ENCODE results near the gene AAGAB.
A peak's percentile ranks its signal among the peaks of the same experiment; 100 is the strongest.
"Not testable (repeated sequence)": the region's sequence is repeated elsewhere in the genome, so short reads cannot be mapped to it uniquely, and the experiment has no call there.

AAGAB gene

GRCh38 chr15:67254238-67255175, at the start of gene AAGAB, which contains the start of gene IQCH:
Gene AAGAB (minus strand): TSS chr15:67254661. CDS start chr15:67254631, 30 bp downstream.
Gene IQCH (plus strand): TSS chr15:67254786. CDS start chr15:67254897, 111 bp downstream.
- peak; percentile 92 to 94 for DNase-seq (ENCODE audit: low read depth in 2 of 2)

- DNase-seq (ENCODE audit: low read depth in 2 of 2): no peak
These were observed 49.3 kb upstream of the AAGAB start for GRCh38 chr15:67303490-67304363.

GRCh38 chr15:67300266-67301025, 46.0 kb upstream of the AAGAB start:
- no peak for DNase-seq (ENCODE audit: low read depth in 2 of 2)

- no peak for DNase-seq (ENCODE audit: low read depth in 2 of 2)
These were observed 42.2 kb upstream of the AAGAB start for GRCh38 chr15:67296684-67297083.

- no peak for DNase-seq (ENCODE audit: low read depth in 2 of 2)
These were observed 41.7 kb upstream of the AAGAB start for GRCh38 chr15:67296188-67296587.

GRCh38 chr15:67290319-67290718, 35.9 kb upstream of the AAGAB start:
- no peak for DNase-seq (ENCODE audit: low read depth in 2 of 2)

GRCh38 chr15:67286400-67286799, 31.9 kb upstream of the AAGAB start:
- not testable (repeated sequence) for DNase-seq (ENCODE audit: low read depth in 2 of 2)

GRCh38 chr15:67285625-67286024, 31.2 kb upstream of the AAGAB start:
- DNase-seq (ENCODE audit: low read depth in 2 of 2): not testable (repeated sequence)

- DNase-seq (ENCODE audit: low read depth in 2 of 2): no peak
These were observed 27.3 kb upstream of the AAGAB start for GRCh38 chr15:67281714-67282113.

- no peak for DNase-seq (ENCODE audit: low read depth in 2 of 2)
These were observed 25.8 kb upstream of the AAGAB start for GRCh38 chr15:67280217-67280616.

GRCh38 chr15:67276666-67277065, 22.2 kb upstream of the AAGAB start:
- no peak for DNase-seq (ENCODE audit: low read depth in 2 of 2)

- no peak for DNase-seq (ENCODE audit: low read depth in 2 of 2)
These were observed 19.8 kb upstream of the AAGAB start for GRCh38 chr15:67274236-67274635.

- DNase-seq (ENCODE audit: low read depth in 2 of 2): no peak
These were observed 13.8 kb upstream of the AAGAB start for GRCh38 chr15:67267951-67268941.

GRCh38 chr15:67267440-67267839, 13.0 kb upstream of the AAGAB start:
- DNase-seq (ENCODE audit: low read depth in 2 of 2): no peak

GRCh38 chr15:67266870-67267269, 12.4 kb upstream of the AAGAB start:
- no peak for DNase-seq (ENCODE audit: low read depth in 2 of 2)

- no peak for DNase-seq (ENCODE audit: low read depth in 2 of 2)
These were observed 5.3 kb upstream of the AAGAB start for GRCh38 chr15:67259806-67260205.

- DNase-seq (ENCODE audit: low read depth in 2 of 2): no peak
These were observed 4.9 kb upstream of the AAGAB start for GRCh38 chr15:67259379-67259778.

- not testable (repeated sequence) for DNase-seq (ENCODE audit: low read depth in 2 of 2)
These were observed 4.0 kb upstream of the AAGAB start for GRCh38 chr15:67258412-67258811.

- no peak for DNase-seq (ENCODE audit: low read depth in 2 of 2)
These were observed 1.6 kb upstream of the AAGAB start for GRCh38 chr15:67256051-67256450.

GRCh38 chr15:67253549-67254237, 768 bp downstream of the AAGAB start:
- DNase-seq (ENCODE audit: low read depth in 2 of 2): no peak
